HG03095 (cell line): Measurements from ENCODE around the gene OPN1MW2.
"Not testable (repeated sequence)": the region's sequence is repeated elsewhere in the genome, so short reads cannot be mapped to it uniquely, and the experiment has no call there.

Experiments used
- ATAC-seq: cut with Tn5 transposase; IDR thresholded peaks from one replicate; pipeline ENCODE4 v1.9.1; 2021; ENCODE audit warnings: moderate library complexity; ENCODE audit not compliant: unreplicated experiment

Gene OPN1MW2

DNA sequence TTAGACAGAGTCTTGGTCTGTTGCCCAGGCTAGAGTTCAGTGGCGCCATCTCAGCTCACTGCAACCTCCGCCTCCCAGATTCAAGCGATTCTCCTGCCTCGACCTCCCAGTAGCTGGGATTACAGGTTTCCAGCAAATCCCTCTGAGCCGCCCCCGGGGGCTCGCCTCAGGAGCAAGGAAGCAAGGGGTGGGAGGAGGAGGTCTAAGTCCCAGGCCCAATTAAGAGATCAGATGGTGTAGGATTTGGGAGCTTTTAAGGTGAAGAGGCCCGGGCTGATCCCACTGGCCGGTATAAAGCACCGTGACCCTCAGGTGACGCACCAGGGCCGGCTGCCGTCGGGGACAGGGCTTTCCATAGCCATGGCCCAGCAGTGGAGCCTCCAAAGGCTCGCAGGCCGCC lies at the start of gene OPN1MW2:
TSS of gene OPN1MW2 (plus strand) at position 301 of the 400 bp plus-strand sequence. CDS start at position 361, 60 bp downstream.
- not testable (repeated sequence) for ATAC-seq

DNA sequence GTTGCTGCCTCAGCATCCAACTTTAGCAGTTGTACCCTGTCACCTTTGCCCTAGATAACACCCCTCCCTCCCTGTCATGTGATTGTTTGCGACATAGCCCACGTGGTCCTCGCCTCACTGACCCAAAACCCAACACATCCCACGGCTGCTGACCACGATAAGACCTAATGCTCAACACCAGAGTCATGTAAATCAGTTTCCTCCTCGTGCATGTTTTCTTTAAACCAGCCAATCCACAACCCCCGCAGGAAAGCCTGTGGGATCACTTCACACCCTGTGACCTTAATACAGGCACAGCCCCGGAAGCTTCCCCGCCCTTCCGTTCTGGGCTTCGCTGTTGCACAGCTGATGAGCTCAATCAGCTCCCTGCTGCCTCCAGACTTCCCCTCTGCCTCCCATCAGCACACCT lies 47.0 kb upstream of the OPN1MW2 start:
- ATAC-seq, result peak; percentile 87

DNA sequence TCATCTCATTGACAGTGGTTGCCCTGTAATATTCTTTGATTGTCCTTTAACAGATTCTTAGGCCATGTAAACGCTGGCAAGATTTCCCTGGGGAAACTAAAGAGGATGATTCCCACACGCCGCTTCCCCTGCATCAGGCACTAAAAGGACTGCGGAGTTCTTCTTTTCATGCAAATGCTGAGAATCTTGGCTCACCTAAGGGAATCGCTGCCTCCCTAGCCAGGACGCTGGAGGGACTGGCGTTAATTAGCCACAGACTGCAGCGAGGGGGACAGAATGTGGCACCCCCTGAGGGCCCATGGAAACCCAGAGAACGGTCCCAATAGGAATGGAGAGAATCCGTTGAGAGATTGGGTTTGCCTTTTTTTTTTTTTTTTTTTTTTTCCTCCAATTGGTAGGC lies 45.2 kb upstream of the OPN1MW2 start:
- ATAC-seq, result not testable (repeated sequence)

DNA sequence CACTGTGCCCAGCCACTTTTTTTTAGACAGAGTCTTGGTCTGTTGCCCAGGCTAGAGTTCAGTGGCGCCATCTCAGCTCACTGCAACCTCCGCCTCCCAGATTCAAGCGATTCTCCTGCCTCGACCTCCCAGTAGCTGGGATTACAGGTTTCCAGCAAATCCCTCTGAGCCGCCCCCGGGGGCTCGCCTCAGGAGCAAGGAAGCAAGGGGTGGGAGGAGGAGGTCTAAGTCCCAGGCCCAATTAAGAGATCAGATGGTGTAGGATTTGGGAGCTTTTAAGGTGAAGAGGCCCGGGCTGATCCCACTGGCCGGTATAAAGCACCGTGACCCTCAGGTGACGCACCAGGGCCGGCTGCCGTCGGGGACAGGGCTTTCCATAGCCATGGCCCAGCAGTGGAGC lies 37.3 kb upstream of the OPN1MW2 start, which contains the start of gene OPN1MW:
TSS of gene OPN1MW (plus strand) at position 301 of the 400 bp plus-strand sequence. CDS start at position 383, 82 bp downstream.
- not testable (repeated sequence) for ATAC-seq

DNA sequence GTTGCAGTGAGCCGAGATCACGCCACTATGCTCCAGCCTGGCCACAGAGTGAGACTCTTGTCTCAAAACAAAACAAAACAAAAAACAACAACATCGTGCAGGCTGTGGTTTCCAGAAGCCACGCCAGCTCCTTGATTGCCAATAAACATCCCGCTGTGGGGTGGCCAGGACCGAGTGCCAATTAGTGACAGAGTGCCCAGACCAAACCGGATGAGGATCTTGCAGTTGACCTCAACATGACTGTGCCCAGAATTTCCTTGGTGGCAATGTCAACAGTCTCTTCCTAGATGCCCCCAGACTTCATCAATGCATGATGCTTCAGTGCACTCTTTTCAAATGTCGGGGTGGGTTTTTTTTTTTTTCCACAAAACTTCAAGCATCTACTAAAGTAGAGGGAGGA lies 35.8 kb upstream of the OPN1MW2 start:
- not testable (repeated sequence) for ATAC-seq

DNA sequence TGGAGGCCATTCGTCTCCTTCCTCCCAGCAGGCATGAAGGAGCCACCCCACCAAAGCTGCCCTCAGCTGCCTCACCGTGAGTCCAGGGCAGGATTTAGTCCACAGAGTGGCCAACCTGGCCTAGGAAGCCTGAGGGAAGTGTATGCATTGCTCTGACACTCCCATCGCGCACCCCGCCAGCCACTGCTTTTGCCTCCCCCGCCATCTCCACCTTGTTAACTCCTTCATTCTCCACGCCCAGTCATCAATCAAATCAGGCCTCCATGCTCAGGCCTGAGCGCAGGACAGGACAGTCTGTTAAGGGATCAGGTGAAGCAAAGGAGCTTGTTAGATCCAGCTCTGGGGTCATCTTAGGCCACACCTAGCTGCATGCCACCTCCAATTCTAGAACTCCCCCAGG lies 26.7 kb upstream of the OPN1MW2 start:
- ATAC-seq, result not testable (repeated sequence)

DNA sequence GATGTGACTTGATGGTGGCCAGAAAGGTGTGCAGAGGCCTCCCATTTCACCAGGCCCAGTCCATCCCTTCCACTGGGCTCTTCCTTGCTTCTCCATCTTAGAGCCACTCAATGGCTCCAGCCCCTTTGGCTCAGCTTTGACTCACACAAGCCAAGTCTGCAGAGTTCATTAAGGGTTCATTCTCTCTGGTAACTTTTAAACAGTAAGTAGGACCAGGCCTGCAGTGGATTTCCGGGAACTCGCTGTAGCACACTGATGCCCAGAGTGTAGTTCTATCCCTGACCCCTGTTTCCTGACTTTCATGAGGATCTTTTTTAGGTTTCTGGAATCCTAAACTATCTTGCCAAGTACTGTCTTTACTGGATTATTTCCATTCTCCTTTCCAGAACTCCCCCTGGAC lies 25.2 kb upstream of the OPN1MW2 start:
- not testable (repeated sequence) for ATAC-seq

DNA sequence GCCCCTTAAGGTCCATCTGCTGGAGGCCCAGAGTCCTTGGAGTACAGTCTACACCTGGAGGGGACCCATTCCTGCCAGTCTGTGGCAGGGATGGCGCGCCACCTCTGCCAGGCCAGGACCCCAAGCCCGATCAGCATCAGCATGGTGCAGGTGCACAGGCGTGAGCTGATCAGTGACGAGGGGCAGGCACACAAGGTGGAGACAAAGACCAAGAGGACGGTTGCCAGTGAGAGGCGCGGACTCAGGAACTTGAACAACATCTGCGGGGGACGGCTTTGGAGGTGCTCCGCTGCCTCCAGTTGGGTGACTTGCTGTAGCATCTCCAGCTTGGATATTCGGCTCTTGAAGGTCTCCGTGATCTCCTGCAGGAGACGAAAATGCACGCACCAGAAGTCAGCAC lies 23.1 kb upstream of the OPN1MW2 start:
- not testable (repeated sequence) for ATAC-seq

DNA sequence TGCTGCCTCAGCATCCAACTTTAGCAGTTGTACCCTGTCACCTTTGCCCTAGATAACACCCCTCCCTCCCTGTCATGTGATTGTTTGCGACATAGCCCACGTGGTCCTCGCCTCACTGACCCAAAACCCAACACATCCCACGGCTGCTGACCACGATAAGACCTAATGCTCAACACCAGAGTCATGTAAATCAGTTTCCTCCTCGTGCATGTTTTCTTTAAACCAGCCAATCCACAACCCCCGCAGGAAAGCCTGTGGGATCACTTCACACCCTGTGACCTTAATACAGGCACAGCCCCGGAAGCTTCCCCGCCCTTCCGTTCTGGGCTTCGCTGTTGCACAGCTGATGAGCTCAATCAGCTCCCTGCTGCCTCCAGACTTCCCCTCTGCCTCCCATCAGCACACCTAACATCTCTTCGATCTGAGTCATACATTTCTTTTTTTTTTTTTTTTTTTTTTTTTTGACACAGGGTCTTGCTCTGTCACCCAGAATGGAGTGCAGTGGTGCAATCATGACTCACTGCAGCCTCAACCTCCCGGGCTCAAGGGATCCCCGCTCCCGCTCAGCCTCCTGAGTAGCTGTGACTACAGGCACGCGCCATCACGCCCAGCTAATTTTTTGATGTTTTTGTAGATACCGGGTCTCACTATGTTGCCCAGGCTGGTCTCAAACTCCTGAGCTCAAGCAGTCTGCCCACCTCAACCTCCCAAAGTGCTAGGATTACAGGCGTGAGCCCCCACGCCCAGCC lies 9.7 kb upstream of the OPN1MW2 start:
- ATAC-seq, result peak; percentile 77

DNA sequence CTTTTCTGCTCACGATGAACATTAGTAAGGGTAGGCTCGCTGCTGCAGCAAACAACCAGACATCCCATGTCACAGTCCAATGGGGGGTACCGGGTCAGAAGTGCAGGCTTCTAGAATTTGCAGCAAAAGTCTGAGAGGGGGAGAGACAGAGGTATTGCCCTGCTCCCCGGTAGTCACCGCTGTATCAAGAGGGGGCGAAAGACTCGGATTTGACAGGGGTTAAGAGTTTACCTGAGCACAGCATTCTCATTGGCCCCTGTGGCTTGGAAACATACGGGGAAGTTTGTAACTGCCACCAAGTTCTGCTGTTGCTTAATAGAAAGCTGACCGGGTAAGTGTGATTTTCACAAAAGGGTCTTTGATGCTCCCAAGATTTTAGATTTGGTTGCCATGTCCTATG lies 8.5 kb upstream of the OPN1MW2 start:
- not testable (repeated sequence) for ATAC-seq

DNA sequence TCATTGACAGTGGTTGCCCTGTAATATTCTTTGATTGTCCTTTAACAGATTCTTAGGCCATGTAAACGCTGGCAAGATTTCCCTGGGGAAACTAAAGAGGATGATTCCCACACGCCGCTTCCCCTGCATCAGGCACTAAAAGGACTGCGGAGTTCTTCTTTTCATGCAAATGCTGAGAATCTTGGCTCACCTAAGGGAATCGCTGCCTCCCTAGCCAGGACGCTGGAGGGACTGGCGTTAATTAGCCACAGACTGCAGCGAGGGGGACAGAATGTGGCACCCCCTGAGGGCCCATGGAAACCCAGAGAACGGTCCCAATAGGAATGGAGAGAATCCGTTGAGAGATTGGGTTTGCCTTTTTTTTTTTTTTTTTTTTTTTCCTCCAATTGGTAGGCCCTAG lies 8.1 kb upstream of the OPN1MW2 start:
- ATAC-seq, result not testable (repeated sequence)

DNA sequence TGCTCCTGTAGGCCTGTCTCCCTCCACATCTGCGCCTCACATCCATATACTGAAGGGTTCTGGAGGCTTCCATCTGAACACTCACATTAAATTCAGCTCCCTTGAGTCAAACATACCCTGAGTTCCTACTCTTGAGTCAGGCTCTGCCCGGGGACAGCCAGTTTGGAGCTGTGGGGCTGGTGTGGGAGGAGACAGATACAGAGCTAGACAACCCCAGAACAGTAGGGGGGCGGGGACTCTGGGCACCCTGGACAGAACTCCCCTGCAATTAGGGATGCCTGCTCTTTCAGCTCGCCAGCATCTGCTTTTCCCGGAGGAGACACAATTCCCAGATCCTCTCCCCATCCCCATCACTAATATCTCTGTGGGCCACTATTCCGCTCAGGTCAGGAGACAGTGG lies 5.7 kb downstream of the OPN1MW2 start:
- ATAC-seq, result not testable (repeated sequence)

DNA sequence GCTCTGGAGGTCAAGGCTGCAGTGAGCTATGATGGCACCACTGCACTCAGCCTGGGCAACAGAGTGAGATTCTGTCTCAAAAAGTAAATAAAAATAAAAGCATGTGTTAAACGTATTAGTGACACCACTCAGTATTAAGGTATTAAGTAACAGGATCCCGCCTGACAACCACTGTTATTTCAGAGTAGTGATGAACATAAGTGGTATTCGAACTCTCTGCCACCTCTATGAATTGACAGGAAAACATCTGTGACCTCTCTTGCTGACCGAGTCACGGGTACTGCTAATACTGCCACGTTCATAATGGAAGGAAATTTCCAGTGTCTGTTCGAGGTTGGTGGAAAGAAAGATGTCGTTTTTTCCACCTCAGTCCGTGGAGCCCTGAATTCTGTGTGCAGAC lies 7.2 kb downstream of the OPN1MW2 start:
- not testable (repeated sequence) for ATAC-seq

DNA sequence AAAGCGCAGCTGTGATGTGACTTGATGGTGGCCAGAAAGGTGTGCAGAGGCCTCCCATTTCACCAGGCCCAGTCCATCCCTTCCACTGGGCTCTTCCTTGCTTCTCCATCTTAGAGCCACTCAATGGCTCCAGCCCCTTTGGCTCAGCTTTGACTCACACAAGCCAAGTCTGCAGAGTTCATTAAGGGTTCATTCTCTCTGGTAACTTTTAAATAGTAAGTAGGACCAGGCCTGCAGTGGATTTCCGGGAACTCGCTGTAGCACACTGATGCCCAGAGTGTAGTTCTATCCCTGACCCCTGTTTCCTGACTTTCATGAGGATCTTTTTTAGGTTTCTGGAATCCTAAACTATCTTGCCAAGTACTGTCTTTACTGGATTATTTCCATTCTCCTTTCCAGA lies 11.9 kb downstream of the OPN1MW2 start:
- not testable (repeated sequence) for ATAC-seq

DNA sequence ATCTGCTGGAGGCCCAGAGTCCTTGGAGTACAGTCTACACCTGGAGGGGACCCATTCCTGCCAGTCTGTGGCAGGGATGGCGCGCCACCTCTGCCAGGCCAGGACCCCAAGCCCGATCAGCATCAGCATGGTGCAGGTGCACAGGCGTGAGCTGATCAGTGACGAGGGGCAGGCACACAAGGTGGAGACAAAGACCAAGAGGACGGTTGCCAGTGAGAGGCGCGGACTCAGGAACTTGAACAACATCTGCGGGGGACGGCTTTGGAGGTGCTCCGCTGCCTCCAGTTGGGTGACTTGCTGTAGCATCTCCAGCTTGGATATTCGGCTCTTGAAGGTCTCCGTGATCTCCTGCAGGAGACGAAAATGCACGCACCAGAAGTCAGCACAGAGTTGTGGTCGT lies 14.1 kb downstream of the OPN1MW2 start:
- not testable (repeated sequence) for ATAC-seq

DNA sequence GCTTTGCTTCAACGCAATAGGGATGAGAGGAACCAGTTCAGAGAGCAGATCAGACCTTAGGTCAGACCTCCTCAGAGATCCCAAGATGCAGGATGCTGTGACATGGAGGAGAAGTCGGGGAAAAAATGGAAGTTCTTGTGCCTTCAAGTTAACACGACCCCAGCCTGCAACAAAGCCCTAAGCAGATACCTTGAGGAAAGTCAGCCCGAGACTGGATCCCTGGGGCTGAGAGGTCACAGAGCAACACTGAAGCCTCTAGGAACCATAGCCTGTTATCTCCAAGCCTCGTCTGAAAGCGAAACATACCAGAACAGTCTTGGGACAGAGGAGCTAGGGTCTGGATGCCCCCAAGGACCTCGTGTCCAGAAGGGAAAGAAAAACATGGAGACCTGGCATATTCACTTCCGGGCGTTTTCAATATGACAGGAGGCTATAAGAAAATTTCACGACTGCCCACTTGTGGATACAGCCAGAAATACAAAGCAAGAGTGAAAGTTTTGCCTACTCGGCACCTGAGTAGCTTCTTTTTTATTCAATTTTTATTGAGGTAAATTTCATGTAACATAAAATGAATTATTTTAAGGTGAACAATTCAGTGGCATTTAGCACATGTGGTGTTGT lies 19.5 kb downstream of the OPN1MW2 start:
- not testable (repeated sequence) for ATAC-seq

DNA sequence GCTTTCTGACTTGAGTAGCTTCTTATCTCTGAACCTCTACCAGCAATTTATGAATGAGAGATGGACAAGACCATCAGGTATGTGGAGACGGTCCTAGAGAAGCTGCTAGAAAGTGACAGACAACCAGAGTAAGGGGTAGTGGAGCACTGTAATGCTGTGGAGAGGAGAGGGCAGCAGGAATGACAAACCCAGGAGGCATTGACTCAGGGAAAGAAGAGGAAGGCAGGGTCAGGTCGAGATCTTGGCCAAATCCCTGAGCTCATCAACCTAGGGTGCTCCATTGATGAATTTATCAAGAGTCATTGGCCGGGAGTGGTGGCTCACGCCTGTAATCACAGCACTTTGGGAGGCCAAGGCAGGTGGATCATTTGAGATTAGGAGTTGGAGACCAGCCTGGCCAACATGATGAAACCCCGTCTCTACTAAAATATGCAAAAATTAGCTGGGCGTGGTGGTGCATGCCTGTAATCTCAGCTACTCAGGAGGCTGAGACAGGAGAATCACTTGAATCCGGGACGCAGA lies 20.5 kb downstream of the OPN1MW2 start:
- ATAC-seq, result not testable (repeated sequence)

DNA sequence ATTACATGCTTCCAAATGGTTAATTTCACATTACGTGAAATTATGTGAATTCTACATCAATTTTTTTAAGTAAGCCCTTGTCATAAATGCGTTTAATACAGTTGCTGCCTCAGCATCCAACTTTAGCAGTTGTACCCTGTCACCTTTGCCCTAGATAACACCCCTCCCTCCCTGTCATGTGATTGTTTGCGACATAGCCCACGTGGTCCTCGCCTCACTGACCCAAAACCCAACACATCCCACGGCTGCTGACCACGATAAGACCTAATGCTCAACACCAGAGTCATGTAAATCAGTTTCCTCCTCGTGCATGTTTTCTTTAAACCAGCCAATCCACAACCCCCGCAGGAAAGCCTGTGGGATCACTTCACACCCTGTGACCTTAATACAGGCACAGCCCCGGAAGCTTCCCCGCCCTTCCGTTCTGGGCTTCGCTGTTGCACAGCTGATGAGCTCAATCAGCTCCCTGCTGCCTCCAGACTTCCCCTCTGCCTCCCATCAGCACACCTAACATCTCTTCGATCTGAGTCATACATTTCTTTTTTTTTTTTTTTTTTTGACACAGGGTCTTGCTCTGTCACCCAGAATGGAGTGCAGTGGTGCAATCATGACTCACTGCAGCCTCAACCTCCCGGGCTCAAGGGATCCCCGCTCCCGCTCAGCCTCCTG lies 28.0 kb downstream of the OPN1MW2 start:
- ATAC-seq, result peak; percentile 82

DNA sequence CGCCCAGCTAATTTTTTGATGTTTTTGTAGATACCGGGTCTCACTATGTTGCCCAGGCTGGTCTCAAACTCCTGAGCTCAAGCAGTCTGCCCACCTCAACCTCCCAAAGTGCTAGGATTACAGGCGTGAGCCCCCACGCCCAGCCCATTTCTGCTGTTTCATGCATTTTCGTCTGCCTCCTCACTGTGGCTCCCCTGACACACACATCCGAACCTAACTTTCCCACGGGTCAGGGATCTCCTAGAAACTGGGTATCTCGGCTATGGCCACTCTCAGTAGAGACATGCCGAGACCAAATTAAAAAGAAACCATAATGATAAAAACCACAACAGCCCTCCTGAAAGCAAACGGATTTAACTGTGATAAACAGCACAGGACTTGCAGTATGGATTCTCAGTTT lies 28.5 kb downstream of the OPN1MW2 start:
- not testable (repeated sequence) for ATAC-seq

DNA sequence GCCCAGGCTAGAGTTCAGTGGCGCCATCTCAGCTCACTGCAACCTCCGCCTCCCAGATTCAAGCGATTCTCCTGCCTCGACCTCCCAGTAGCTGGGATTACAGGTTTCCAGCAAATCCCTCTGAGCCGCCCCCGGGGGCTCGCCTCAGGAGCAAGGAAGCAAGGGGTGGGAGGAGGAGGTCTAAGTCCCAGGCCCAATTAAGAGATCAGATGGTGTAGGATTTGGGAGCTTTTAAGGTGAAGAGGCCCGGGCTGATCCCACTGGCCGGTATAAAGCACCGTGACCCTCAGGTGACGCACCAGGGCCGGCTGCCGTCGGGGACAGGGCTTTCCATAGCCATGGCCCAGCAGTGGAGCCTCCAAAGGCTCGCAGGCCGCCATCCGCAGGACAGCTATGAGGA lies 37.7 kb downstream of the OPN1MW2 start, which contains the start of gene OPN1MW3:
TSS of gene OPN1MW3 (plus strand) at position 301 of the 400 bp plus-strand sequence. CDS start at position 339, 38 bp downstream.
- not testable (repeated sequence) for ATAC-seq

DNA sequence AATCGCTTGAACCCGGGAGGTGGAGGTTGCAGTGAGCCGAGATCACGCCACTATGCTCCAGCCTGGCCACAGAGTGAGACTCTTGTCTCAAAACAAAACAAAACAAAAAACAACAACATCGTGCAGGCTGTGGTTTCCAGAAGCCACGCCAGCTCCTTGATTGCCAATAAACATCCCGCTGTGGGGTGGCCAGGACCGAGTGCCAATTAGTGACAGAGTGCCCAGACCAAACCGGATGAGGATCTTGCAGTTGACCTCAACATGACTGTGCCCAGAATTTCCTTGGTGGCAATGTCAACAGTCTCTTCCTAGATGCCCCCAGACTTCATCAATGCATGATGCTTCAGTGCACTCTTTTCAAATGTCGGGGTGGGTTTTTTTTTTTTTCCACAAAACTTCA lies 39.2 kb downstream of the OPN1MW2 start:
- not testable (repeated sequence) for ATAC-seq
